HepG2 (cell line): ENCODE data around the gene SLC50A1. TPM values are rescaled to one million over a fixed set of nuclear protein-coding genes. Genes with fewer than 3 reads are reported as not detected.

Source experiments
- ETS1 ChIP-seq: sonication (generic); formaldehyde crosslinking; IDR thresholded peaks from 2 replicates; pipeline ENCODE4 v1.4.0; 2020; ENCODE audit warnings: missing genetic modification reagents
- FOXO4 ChIP-seq: sonication (generic); formaldehyde crosslinking; conservative IDR thresholded peaks from 2 replicates; pipeline ENCODE4 v1.8.1; 2023; ENCODE audit warnings: missing genetic modification reagents
- GFI1 ChIP-seq: sonication (generic); formaldehyde crosslinking; IDR thresholded peaks from 2 replicates; pipeline ENCODE4 v1.5.0; 2020; ENCODE audit warnings: missing genetic modification reagents, mild to moderate bottlenecking, borderline replicate concordance
- HNF4G ChIP-seq, 2 experiments: sonication (generic) in 1 of 2; formaldehyde crosslinking in 1 of 2; IDR thresholded peaks; 2 replicates each; pipeline versions ENCODE4 v1.4.0 to v1.6.1; 2011 to 2020; ENCODE audit warnings: borderline replicate concordance in 2 of 2, low read depth in 2 of 2, mild to moderate bottlenecking in 2 of 2, low read length in 1 of 2, missing genetic modification reagents in 1 of 2, moderate library complexity in 1 of 2
- KAT7 ChIP-seq: IDR thresholded peaks from 2 replicates; pipeline ENCODE4 v1.6.1; 2018; ENCODE audit warnings: borderline replicate concordance, missing compliant biosample characterization
- KDM6A ChIP-seq: IDR thresholded peaks from 2 replicates; pipeline ENCODE4 v1.6.1; 2016; ENCODE audit warnings: low read depth
- MED1 ChIP-seq: sonication (generic); formaldehyde crosslinking; IDR thresholded peaks from 2 replicates; pipeline ENCODE4 v1.4.0; 2020; ENCODE audit warnings: missing genetic modification reagents
- NFAT5 ChIP-seq: sonication (generic); formaldehyde crosslinking; IDR thresholded peaks from 2 replicates; pipeline ENCODE4 v1.4.0; 2020; ENCODE audit warnings: missing genetic modification reagents
- PHF21A ChIP-seq: sonication (generic); formaldehyde crosslinking; IDR thresholded peaks from 2 replicates; pipeline ENCODE4 v1.5.0; 2020; ENCODE audit warnings: mild to moderate bottlenecking, missing genetic modification reagents
- PRMT3 ChIP-seq: sonication (generic); formaldehyde crosslinking; IDR thresholded peaks from 2 replicates; pipeline ENCODE4 v1.8.1; 2022; ENCODE audit warnings: low read depth, mild to moderate bottlenecking, moderate library complexity, missing genetic modification reagents, borderline replicate concordance
- TGIF2 ChIP-seq: IDR thresholded peaks from 2 replicates; pipeline ENCODE4 v1.6.1; 2016; ENCODE audit warnings: control low read depth, missing compliant biosample characterization
- USF2 ChIP-seq, 2 experiments: sonication (generic) in 1 of 2; formaldehyde crosslinking in 1 of 2; IDR thresholded peaks; 2 replicates each; pipeline versions ENCODE4 v1.5.1 to v1.6.1; 2011 to 2020; ENCODE audit warnings: borderline replicate concordance in 1 of 2, low read depth in 1 of 2, low read length in 1 of 2, mild to moderate bottlenecking in 1 of 2, missing genetic modification reagents in 1 of 2, moderate library complexity in 1 of 2
- ZNF737 ChIP-seq: sonication (generic); formaldehyde crosslinking; IDR thresholded peaks from 2 replicates; pipeline ENCODE4 v1.5.0; 2020; ENCODE audit warnings: missing genetic modification reagents, mild to moderate bottlenecking, borderline replicate concordance
- ZSCAN9 ChIP-seq: IDR thresholded peaks from 2 replicates; pipeline ENCODE4 v1.6.1; 2016; ENCODE audit warnings: borderline replicate concordance
- polyA plus RNA-seq, 8 experiments: library from polyadenylated mRNA; depleted of rRNA in 3 of 8; stranded (reverse) in 7 of 8; unstranded in 1 of 8; fragments of >200 nt; fragmentation: Illumina TruSeq in 4 of 8; extraction: Trizol in 4 of 8; gene quantifications; 2 replicates each; pipeline versions ENCODE4 v1.2.1 to v1.2.3, GENCODE V29; 2011 to 2016; ENCODE audit warnings: low read depth in 4 of 8, missing spikeins in 1 of 8, mixed read lengths in 1 of 8; ENCODE audit not compliant: insufficient read depth in 1 of 8
- total RNA-seq, 5 experiments: library from RNA; depleted of rRNA; stranded (reverse); fragments of >200 nt; fragmentation: Illumina TruSeq; extraction: Trizol; gene quantifications; 2 replicates each; pipeline ENCODE4 v1.2.3, GENCODE V29; 2016; ENCODE audit warnings: low read depth in 1 of 5

The SLC50A1 gene
- total and polyA plus RNA-seq, 2 of the 13 experiments (the other 11 are each of a cell fraction or from before 2014, with no cell fraction given): 22.5 to 46.8 TPM

GRCh38 chr1:155091071-155092051 is 44.3 kb upstream of the SLC50A1 start (continued):
- TF ChIP-seq FOXO4 (CRISPR knock-in tag) (0 out of 2 replicates have a peak, but pooled peaks have one; percentile 83), KAT7 (peak; percentile 87; the same call in 1 of the 2 replicates), ZSCAN9 (CRISPR knock-in tag) (peak; percentile 54; the same call in 1 of the 2 replicates), KDM6A (peak; percentile 78), HNF4G (IDR thresholded peaks at IDR 0.05; ENCODE audit: borderline replicate concordance, low read depth, low read length) (peak; percentile 63), HNF4G (CRISPR knock-in tag; IDR thresholded peaks at IDR 0.05; ENCODE audit: borderline replicate concordance, low read depth) (peak; percentile 83), PRMT3 (CRISPR knock-in tag) (peak; percentile 72; the same call in 1 of the 2 replicates), USF2 (IDR thresholded peaks at IDR 0.05; ENCODE audit: low read depth, low read length) (0 out of 2 replicates have a peak, but pooled peaks have one; percentile 12), USF2 (CRISPR knock-in tag; IDR thresholded peaks at IDR 0.05; ENCODE audit: borderline replicate concordance) (peak; percentile 59; the same call in 1 of the 2 replicates), MED1 (CRISPR knock-in tag) (peak; percentile 86), PHF21A (CRISPR knock-in tag) (peak; percentile 88), ETS1 (CRISPR knock-in tag) (no peak), TGIF2 (CRISPR knock-in tag) (peak; percentile 72; the same call in 1 of the 2 replicates), NFAT5 (CRISPR knock-in tag) (0 out of 2 replicates have a peak, but pooled peaks have one; percentile 45), ZNF737 (CRISPR knock-in tag) (0 out of 2 replicates have a peak, but pooled peaks have one; percentile 34), GFI1 (CRISPR knock-in tag) (peak; percentile 98)
